Stimulated activated naive CD4-positive, alpha-beta T cell (primary cell): ENCODE measurements around the gene UBE4B.
A peak's percentile ranks its signal among the peaks of the same experiment; 100 is the strongest.

Experiments used
- DNase-seq, 6 experiments: peaks; one replicate each; lab custom pipeline; 2025; lab: John Stamatoyannopoulos, UW

UBE4B gene

DNA sequence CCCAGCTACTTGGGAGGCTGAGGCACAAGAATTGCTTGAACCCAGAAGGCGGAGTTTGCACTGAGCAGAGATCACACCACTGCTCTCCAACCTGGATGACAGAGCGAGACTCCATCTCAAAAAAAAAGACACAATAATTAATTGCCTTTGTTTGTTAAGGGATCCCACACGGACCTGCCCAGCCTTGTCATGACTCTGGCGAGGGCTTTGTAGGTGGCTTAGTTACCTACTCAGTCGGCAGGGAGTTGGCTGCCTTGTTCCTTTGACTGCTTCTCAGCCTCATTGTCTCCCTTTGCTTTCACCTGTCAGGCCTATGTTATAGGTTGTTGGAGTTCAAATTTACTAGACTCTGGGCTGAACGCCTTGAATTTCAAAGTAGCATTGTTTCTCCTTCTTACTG is 82.0 kb downstream of the UBE4B start:
- no peak for DNase-seq

DNA sequence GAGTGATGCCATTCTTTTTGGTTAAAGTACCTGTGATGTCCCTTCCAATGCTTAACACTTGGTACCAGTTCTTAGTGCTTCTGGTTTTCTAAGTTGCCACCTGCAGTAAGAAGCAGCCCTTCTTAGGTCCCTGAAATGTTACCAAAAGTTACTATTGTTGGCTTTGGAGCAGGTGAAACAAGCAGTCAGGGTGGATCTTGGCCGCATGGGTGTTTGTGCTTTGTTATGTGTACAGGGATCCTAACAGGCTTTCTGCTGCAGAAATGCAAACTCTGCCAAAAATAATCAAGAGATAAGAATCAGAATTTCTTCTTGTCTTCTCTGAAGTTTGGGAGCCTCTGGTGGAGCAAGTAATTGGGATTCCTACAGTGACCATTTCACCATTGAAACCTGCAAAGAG is 84.4 kb downstream of the UBE4B start:
- DNase-seq = no peak

DNA sequence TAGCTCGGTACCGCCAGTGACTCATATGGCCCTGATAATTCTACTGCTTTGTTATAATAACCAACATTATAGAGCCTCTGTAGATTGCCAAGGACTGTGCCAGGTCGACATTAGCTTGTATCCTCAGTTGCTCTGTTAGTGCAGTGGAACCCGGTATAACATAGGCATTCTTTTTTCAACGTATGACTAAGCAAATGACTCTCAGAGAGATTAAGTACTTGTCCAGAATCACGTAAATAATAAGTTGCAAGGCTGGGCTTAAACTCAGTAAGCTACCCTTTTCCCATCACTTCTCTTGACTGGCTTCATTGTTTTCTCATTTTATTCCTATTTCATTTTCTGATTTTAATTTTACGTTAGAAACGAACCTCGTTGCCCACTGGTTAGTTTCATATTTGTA is 85.1 kb downstream of the UBE4B start:
- no peak for DNase-seq

DNA sequence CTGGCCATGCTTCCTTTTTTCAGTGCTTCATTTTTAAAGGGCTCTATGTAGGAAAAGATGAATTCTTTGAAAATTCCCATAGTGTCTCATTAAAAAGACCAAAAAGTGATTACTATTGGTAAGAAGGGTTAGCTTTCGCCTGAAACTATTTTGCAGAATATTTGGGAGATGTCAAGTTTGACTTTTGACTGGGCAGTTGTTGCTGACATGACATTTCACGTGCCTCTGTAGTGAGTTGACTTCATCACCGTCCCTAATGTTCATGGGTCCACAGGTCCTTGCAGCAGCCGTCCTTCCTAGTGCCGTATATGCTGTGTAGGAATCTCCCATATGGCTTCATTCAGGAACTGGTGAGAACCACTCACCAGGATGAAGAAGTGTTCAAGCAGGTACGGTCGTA is 88.9 kb downstream of the UBE4B start:
- no peak for DNase-seq

DNA sequence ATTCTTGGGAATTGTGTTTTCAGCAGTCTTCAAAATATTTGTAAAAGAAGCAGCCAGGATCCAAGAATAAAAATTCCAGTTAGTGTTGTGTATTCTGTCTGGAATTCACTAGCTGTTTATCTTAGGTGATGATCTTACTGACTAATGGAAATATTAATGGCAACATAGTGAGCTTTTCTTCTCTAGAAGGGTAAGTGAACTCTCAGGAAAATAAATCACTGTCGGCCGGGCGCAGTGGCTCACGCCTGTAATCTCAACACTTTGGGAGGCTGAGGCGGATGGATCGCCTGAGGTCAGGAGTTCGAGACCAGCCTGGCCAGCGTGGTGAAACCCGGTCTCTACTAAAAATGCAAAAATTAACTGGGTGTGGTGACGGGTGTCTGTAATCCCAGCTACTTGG is 90.2 kb downstream of the UBE4B start:
- no peak for DNase-seq

DNA sequence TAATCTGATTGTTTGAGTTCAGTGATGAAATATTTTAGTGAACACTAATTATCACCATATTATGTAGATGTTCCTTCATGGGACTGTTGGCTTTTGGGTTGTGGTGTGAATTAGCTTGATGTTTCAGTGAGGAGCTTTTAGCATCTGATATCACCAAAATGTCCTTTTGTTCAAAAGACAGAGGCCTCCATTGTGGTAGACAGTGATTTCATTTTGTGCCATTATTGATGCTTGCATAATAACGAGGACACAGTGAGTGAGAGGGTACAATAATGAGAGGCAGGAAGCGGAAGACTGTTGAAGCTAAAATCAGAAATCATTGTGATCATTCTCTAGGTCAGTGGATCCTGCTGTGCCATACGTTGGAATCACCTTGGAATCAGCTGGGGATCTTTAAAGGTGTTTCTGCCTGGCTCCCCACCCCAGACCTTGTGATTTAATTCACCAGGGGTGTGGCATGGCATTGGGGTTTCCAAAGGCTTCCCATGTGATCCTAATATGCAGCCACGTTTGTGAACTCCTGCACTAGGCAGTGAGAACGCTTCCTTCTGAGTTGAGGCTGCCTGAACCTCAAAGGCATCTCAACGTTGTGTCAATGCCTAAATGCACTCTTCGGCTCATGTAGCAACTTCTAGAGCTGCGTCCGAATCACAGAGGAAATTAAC is 95.5 kb downstream of the UBE4B start:
- no peak for DNase-seq

DNA sequence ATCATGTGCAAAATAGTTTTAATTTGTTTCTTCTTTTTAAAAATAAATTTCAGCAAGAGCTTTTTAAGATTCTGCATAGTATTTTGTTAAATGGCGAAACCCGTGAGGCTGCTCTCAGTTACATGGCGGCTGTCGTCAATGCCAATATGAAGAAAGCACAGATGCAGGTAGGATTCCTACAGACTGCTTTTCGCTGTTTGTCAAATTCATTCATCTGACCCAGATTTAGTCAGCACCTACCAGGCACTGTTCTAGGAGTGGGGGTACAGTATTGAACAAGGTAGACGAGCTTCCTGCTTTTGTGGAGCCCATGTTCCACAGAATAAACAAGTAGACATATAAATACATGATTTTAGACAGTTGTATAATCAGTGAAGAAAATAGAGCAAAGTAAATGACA is 99.6 kb downstream of the UBE4B start:
- DNase-seq = no peak

DNA sequence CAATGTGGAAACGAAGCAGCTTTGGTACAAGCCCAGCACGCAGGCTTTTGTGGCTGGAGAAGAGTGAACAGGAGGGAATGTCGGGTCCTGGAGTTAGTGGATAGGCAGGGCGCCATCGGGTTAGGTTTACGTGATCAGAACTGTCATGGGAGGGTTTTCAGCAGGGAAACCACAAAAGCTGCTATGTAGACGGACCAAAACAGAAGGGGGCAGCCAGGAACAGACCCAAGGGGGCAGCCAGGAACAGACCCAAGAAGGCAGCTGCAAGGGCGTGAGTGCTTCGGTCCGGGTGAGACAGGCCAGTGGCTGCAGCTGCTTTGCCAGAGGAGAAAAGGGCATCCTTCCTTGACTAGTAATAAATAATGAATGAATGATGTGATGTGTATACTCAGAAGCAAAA is 100.1 kb downstream of the UBE4B start:
- no peak for DNase-seq

DNA sequence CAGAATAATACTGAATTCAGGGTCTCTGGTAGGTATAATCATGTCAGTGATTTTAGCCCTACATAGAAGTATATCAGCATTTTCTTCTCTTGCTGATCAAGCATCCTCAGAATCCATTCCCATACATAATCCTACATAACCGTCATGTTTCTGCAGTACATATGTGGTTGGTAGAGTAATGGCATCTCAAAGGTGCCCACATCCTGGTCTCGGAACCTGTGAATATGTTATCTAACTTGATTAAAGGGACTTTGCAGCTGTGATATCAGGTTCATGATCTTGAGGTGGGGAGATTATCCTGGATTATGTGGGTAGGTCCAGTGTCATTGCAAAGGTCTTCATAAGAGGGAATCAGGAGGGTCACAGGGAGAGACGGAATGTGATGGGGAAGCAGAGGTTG is 108.2 kb downstream of the UBE4B start:
- DNase-seq = no peak

DNA sequence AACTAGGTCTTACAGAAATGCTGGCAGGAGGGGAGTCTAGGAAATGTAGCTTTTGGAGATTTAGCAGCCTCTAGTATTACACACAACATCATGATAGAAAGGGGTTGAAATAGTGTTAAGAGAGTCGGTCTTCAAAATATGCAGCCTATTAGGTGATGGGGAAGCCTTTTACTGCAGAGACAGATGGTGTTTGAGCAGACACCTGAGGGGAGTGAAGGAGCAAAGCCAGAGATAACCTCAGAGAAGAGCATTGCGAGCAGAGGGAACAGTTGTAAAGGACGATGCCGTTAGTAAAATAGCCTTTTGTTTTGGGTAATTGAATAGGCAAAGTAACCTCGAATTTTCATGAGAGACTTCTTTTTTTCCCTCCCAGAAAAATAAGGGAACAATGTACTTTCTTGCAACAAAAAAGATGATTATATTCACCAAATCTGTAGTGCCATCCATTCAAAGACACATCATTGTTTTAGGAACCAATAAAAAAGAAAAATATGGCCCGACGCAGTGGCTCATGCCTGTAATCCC is 111.3 kb downstream of the UBE4B start:
- no peak for DNase-seq

DNA sequence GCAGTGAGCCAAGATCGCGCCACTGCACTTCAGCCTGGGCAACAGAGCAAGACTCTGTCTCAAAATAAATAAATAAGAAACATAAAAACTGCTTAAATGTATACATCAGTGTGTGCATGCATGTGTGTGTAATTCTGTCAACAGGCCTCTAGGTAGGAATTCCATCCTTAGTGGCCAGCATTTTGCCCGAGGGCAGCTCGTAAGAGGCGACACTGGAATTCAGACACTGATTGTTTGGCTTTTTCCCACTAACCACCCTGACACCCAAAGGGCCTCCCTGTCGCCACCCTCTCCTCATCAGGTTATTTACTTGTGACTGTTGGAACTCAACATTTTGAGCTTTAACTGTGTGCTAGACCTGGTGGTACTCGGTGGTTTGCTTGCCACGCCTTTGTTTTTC is 113.6 kb downstream of the UBE4B start:
- no peak for DNase-seq

DNA sequence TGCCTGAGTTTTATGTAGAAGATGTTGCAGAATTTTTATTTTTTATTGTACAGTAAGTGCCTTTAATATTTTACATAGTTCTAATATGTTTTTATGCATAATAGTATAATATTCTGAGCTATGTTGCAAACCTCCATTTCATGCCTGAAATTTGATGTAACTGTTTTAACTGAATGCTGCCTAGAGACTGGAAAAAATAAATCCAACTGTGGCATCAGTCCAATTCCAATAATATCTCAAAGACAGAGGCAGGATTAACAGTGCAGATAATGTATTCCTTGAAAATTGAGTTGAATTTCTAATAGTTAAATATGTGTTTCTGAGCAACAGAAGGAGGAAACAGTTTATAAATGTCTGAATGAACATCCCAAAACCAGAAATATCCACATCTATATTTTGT is 116.5 kb downstream of the UBE4B start:
- no peak for DNase-seq

DNA sequence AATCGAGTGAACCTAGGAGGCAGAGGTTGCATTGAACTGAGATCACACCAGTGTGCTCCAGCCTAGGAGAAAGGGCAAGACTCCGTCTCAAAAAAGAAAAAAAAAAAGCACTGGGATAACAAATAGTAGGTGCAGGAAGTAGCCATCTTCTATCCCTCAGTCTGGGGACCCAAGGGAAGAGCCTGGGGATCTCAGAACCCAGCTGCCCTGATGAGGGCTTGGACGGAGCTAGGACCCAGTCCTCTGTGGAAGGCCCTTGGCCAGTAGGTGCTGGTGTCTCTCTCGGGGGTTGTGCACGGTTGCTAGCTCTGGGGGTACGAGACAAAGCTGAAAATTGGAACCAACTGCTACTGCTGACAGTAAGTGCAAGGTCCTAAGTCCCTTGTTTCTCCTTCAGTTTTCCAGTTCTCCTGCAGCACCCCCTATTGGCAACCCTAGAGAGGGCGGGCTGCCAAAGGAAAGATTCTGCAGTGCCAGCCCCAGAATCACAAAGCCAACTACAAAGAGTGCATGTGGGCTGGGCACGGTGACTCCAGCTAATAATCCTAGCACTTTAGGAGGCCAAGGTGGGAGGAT is 120.0 kb downstream of the UBE4B start:
- peak in 2 of 6 experiments; percentile 4 to 6 for DNase-seq

DNA sequence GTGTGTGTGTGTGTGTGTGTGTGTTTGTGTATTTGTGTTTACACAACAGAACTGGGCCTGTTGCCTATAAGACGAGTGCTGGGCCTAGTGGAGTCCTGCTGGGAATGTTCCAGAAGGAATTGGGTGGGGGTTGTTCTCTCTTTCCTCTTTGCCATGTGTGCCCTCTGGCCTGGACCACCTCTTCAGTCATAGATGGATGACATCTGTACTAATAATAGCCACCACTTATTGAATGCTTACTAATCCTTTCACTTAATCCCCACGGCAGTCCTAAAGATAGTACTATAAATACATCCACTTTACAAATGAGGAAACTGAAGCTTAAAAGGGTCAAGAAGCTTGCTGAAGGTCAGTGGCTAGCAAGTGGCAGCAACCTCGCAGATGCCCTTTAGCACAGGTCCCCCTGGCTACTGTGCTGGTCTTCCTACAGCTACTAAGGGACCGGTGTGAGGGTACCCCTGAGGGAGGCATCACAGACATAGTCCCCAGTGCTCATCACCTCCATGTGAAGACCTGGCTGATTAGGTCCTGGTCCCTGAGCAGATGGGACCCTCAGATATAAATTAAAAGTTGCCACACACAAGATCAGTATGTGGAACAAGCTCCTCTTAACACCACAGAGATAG is 122.4 kb downstream of the UBE4B start:
- no peak for DNase-seq

DNA sequence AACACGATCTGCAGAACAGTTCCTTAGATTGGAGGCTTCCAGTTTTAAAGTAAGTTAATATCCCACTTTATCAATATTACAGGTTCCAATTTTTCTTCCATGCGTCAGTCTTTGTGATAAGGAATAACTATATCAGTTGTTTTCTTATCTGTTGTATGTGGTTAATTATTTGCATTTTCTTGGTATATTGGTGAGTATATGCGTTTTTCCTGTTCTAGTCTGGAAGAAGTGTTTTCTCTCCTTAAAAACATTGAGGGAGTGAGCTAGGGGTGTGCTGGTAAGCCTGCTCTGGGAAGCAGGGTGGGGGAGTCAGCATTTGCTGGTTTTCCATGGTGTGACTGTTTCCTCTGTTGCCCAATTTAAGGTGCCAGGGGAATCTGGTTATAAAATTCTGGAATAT is 127.4 kb downstream of the UBE4B start:
- no peak for DNase-seq

DNA sequence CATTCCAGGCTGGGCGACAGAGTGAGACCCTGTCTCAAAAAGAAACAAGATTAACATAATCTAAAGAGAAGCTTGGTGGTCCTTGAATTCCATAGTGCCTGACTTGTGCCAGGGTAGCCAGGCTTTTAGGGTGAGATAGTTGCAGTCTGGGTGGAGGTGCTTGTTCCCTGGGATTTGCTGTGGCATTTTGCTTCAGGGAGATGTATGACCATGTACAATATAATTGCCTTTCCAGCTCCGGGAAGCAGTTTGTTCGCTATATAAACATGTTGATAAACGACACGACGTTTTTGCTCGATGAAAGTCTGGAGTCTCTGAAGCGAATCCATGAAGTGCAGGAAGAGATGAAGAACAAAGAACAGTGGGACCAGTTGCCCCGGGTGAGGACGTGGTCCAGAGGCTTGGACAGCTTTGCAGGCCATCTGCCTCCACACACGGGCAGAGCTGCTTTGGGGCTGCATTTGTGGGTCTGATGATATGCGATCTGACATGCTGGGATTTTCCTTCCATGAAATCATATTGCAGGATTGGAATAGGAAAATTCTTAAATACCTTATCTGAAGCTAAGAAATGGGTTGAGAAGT is 128.2 kb downstream of the UBE4B start:
- no peak for DNase-seq

DNA sequence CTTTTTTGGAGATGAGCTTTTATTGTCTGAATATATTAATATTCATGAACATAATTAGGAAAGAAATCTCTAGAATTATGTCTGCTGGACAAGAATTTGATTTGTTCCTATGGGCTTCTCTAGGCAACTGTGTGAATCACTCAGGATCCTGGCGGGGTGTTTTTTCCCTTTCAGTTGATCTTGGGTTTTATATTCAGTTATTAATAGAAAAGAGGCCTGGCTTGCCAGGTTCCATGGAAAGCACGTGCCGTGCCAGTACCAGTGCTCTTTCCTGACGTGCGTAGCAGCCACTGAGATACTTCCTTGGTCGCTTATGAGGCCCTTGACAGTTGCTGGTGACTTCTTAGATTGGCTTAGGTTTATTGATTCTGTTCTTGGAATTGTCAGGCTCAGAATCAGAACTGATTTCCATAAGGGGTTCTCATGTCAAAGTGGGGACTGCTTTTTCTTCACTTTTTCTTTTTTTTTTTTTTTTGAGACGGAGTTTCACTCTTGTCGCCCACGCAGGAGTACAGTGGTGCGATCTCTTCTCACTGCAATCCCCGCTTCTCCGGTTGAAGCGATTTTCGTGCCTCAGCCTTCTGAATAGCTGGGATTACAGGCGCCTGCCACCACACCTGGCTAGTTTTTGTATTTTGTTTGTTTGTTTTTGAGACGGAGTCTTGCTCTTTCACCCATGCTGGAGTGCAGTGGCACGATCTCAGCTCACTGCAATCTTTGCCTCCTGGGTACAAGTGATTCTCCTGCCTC is 129.0 kb downstream of the UBE4B start:
- DNase-seq = no peak

DNA sequence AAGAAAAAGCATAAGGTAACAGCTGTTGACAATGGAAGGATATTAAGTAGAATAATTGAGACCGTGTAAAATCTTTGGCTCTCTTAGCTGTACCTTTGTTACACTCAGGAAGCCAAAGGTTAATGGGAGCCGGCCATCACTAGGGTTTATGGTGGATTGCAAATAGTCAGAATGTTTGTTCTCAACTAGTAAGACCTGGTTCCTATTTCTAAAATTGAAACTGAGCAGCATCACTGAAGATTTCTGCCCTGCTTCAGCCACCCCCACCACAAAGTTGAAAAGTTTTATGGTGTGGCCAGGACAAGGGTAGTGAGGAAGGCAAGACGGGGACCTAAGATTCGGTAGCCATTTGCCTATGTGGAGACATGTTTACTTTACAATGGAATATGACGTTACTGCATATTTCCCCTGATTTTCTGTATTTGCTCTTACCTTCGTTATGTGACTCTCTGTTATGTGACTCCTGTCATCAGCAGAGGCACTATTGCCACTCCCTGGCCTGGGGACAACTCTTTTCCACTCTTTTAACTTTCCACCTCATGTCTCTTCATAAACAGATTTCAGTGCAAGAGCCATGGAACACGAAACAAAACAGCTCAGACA is 136.3 kb downstream of the UBE4B start:
- DNase-seq = no peak

DNA sequence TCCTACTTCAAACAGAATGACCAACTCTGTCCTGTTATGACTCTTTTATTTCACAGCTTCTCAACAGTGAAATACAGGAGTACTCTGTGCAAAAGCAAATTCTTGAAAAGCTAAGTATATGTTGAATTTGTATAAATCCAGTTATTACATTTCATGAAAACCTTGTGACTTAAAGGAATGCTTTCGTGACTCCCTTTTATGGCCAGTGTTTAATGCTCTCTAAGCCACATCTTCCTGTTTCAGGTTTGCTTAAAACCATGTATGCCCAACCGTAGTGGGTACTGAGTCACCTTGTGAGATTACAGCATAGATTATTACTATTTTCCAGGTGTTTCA is 137.4 kb downstream of the UBE4B start:
- no peak for DNase-seq

DNA sequence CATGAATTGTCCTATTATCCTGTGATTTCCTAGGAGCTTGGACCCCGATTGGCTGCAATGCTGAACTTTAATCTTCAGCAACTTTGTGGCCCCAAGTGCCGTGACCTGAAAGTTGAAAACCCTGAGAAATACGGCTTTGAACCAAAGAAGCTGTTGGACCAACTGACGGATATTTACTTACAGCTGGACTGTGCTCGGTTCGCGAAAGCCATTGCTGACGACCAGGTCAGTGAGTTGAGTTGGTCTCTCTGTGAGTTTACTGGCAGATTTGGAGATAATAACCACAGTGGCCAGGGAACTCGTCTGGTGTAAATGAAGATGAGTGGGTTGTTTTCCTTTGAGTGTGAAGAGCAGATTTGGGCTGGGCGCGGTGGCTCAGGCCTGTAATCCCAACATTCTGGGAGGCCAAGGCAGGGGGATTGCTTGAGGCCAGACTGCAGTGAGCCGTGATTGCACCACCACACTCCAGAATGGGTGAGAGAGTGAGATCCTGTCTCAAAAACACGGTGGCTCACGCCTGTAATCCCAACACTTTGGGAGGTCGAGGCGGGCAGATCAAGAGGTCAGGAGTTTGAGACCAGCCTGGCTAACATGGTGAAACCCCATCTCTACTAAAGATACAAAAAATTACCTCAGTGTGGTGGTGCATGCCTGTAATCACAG is 138.5 kb downstream of the UBE4B start:
- DNase-seq = no peak

DNA sequence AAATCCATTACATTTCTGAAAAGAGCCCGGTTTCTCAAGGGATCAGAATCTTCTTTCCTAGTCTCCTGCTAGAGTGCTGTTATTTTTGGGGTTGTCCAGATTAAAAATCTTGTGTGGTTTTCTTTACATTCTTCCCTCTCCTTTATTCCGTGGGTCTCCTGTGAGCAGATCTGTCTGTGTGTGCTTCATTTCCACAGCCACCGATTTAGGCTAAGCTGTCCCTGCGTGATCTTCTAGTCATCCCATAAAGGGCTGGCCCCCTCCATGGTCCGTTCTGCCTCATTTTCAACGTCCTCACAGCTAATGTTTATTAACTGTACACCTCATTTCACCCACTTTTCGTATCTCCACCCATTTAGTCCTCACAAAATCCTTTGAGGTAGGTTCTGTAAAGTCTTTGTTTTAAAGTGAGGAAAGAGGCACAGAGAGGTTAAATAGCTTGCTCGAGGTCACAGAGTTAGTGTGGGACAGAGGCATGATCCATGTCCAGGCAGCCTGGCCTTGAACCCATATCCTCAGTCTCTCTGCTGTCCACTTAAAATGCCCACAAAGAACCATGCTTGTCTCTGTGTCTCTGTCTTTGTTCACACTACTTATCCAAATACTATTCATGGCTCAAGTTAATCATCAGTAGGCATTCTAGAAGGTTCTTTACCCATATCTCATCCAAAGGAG is 139.4 kb downstream of the UBE4B start:
- DNase-seq = no peak
